GM19099 (cell line): ENCODE measurements around the gene CGB8.
"Not testable (repeated sequence)": the region's sequence is repeated elsewhere in the genome, so short reads cannot be mapped to it uniquely, and the experiment has no call there.

Experiments used
- POLR2A ChIP-seq: IDR thresholded peaks from 3 replicates; pipeline ENCODE4 v1.6.1; 2011; ENCODE audit warnings: low read depth; ENCODE audit not compliant: insufficient read length; ENCODE audit errors: extremely low read depth

CGB8 gene

GRCh38 chr19:49049011-49049410 is at the start of gene CGB8:
TSS of gene CGB8 (minus strand) at chr19:49049111. CDS start at chr19:49048739, 372 bp downstream.
- not testable (repeated sequence) for TF ChIP-seq POLR2A

- no peak for TF ChIP-seq POLR2A
Measured at GRCh38 chr19:49097453-49098288, 48.8 kb upstream of the CGB8 start.

GRCh38 chr19:49094505-49095482 is 45.9 kb upstream of the CGB8 start:
- no peak for TF ChIP-seq POLR2A

- TF ChIP-seq POLR2A = no peak
Measured at GRCh38 chr19:49092686-49093085, 43.8 kb upstream of the CGB8 start.

DNA sequence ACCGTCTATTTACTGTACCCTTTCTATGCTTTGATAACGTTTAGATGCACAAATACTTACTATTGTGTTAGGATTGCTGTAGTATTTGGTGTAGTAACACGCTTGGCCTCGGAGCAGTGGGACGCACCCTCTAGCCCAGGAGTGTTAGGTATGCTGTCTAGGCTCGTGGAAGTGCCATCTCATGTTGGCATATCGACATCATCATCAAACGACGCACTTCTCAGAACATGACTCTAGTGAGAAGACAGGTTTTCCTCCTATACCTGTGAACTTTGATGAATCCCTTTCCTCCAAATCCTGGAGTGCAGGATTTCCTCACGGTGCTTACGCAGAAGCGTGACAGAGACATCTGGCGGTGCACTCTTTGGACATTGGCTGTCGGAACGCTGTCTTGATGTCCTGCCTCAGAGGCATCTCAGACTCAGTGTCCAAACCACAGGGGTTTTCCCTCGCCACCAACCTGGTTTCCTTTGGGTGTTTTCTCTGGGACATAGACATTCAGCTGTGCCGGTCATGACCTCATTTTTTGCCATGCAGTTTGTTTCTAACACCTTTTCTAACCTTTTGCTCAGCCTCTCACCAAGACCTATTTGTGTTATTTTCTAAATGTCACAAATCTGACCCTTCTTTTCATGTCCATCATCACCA is 42.6 kb upstream of the CGB8 start:
- no peak for TF ChIP-seq POLR2A

- TF ChIP-seq POLR2A = no peak
Measured at GRCh38 chr19:49086296-49086695, 37.4 kb upstream of the CGB8 start.

DNA sequence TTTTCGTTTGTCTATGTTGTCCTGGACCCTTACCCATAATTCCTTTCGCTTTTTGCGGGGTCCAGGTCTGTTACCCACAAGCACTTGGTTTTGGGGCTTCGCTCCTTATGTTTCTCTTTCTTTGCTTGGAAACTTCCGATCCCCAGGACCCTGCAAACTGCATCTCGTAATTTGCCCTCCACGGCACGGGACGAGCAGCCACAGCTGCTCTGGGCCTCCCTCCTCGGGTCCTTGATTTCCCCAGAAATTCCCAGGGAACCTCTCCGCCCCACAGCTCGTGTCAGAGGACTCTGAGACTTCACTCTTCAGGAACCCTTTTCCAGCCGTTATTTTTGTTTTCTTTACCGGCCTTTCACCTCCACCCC is 36.9 kb upstream of the CGB8 start:
- no peak for TF ChIP-seq POLR2A

DNA sequence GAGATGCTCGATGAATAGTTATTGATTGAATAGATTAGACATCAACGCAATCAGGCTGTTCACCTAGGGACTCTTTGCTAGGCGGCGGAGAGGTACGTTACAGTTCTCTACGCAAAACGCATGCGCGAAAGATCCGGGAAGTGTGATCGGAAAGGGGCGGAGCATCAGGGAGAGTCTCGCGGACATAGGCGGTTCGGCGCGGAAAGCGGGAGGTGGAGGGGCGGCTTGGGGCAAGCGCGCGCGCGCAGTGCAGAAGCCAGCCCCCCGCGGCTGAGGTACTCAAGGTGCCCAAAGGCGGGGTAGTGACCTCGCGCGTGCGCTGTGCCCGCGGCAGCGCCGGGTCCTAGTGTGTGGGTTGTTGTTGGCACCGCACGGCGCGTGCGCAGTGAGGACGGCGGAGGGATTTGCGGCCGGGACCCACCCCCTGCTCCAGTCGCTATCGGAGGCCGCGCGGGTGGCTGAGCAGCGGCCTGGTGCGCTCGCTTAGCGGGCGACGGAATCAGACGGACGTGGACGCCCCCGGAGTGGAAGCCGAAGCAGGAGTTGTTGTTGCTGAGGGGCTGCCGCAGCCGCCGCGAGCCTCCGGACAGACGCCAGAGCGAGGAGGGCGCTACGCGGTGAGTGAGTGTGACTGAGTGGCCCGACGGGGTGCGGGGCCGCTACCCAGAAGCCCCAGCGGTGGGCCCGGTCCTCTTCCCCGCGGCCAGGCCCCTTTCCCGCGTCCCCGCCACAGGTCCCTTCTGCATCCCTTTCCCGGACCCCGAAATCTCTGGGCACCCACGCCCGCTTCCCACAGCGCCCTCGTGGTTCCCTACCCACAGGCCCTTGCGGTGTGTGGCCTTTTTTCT is 36.3 kb upstream of the CGB8 start, which contains the start of gene SNRNP70:
SNRNP70 (plus strand) TSS at position 432 of the 848 bp plus-strand sequence. CDS start 964 bp downstream, outside the sequence.
- peak; percentile 97 for TF ChIP-seq POLR2A

GRCh38 chr19:49084206-49085019 is 35.5 kb upstream of the CGB8 start:
- no peak for TF ChIP-seq POLR2A

DNA sequence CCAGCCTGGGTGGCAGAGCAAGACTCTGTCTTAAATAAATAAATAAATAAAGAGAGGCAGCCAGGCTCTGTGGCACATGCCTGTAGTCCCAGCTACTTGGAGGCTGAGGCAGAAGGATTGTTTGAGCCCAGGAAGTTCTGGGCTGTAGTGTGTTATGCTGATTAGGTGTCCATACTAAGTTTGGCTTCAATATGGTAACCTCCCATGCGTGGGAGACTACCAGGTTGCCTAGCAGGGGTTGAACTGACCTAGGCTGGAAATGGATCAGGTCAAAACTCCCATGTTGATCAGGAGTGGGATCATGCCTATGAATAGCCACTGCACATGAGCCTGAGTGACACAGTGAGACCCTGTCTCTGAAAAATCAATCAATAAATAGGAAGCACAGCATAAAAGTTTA is 32.4 kb upstream of the CGB8 start:
- TF ChIP-seq POLR2A = no peak

- TF ChIP-seq POLR2A = no peak
Measured at GRCh38 chr19:49080392-49080791, 31.5 kb upstream of the CGB8 start.

- TF ChIP-seq POLR2A = no peak
Measured at GRCh38 chr19:49073514-49074378, 24.8 kb upstream of the CGB8 start.

DNA sequence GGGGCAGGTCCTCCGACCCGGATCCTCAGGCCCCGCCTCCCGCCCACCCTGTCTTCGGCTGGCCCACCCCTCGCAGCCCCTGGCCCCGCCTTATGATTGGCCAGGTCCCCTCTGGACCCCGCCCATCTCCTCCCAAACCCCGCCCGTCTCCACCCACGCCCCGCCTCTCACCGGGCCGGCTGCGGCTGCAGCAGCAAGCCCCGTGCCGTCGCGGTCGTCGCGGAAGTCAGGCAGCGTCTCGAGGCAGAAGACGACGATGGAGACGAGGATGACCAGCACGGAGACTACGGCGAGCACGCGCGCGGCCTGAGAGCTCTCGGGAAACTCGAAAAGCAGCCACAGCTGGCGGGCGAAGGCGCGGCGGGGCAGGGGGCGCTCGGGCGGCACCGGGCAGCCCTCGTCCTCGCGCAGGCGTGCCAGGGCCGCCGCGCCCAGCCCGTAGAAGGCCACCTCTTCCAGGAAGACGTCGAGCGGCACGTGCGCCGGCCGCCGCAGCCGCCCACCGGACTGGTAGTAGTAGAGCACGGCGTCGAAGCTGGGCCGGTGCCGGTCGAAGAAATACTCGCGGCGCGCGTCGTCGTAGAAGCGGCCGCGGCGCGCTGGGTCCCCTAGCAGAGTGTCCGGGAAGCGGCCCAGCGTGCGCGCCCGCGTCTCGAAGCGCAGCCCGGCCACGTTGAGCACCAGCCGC is 23.1 kb upstream of the CGB8 start:
- TF ChIP-seq POLR2A = no peak
